ENCODE data around the gene MBD4.

DNA sequence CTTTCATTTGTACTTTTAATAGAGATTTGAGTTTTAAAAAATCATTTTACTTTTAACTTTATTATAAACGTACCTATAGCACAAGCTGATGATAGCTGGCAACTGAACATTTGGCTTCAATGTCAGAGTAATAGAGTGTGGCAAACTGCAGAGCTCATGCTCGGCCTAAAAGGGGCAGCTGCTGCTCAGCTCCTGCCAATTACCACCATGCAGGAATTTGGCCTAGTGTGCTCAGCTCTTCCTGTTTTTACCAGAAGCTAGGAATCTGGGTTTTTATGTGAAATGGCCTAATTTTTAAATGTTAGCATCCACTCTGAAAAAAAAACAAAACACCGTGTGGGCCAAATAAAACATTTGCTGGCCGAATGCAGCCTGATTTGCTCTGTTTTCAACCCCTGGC, 2.0 kb upstream of the MBD4 start:
- TF ChIP-seq, protein P1, sequence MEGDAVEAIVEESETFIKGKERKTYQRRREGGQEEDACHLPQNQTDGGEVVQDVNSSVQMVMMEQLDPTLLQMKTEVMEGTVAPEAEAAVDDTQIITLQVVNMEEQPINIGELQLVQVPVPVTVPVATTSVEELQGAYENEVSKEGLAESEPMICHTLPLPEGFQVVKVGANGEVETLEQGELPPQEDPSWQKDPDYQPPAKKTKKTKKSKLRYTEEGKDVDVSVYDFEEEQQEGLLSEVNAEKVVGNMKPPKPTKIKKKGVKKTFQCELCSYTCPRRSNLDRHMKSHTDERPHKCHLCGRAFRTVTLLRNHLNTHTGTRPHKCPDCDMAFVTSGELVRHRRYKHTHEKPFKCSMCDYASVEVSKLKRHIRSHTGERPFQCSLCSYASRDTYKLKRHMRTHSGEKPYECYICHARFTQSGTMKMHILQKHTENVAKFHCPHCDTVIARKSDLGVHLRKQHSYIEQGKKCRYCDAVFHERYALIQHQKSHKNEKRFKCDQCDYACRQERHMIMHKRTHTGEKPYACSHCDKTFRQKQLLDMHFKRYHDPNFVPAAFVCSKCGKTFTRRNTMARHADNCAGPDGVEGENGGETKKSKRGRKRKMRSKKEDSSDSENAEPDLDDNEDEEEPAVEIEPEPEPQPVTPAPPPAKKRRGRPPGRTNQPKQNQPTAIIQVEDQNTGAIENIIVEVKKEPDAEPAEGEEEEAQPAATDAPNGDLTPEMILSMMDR (conservative IDR thresholded peaks at IDR 0.05), result no peak
- no peak for TF ChIP-seq ZFX (IDR thresholded peaks at IDR 0.05)

Data from C4-2B (cell line).